GM19351 (cell line): ENCODE data around the gene GAB3.
"Not testable (repeated sequence)": the region's sequence is repeated elsewhere in the genome, so short reads cannot be mapped to it uniquely, and the experiment has no call there.

Source experiments
- ATAC-seq: cut with Tn5 transposase; IDR thresholded peaks from one replicate; pipeline ENCODE4 v1.9.1; 2021; ENCODE audit warnings: mild to moderate bottlenecking, moderate library complexity; ENCODE audit not compliant: unreplicated experiment

GAB3 gene

GRCh38 chrX:154724993-154725756, 25.7 kb downstream of the GAB3 start:
- no peak for ATAC-seq

GRCh38 chrX:154721155-154721554, 29.7 kb downstream of the GAB3 start:
- no peak for ATAC-seq

GRCh38 chrX:154720067-154720466, 30.8 kb downstream of the GAB3 start:
- ATAC-seq = no peak

- ATAC-seq = no peak
These were observed 31.7 kb downstream of the GAB3 start for GRCh38 chrX:154719132-154719675.

- no peak for ATAC-seq
These were observed 32.3 kb downstream of the GAB3 start for GRCh38 chrX:154718616-154719015.

GRCh38 chrX:154717824-154718223, 33.1 kb downstream of the GAB3 start:
- no peak for ATAC-seq

- ATAC-seq = no peak
These were observed 35.1 kb downstream of the GAB3 start for GRCh38 chrX:154715825-154716224.

GRCh38 chrX:154714925-154715324, 36.0 kb downstream of the GAB3 start:
- peak; percentile 60 for ATAC-seq

- peak; percentile 91 for ATAC-seq
These were observed 37.8 kb downstream of the GAB3 start for GRCh38 chrX:154712781-154713740.

- ATAC-seq = no peak
These were observed 39.6 kb downstream of the GAB3 start for GRCh38 chrX:154711264-154711663.

GRCh38 chrX:154710309-154710708, 40.6 kb downstream of the GAB3 start:
- ATAC-seq = no peak

- no peak for ATAC-seq
These were observed 52.1 kb downstream of the GAB3 start for GRCh38 chrX:154698630-154699248.

- no peak for ATAC-seq
These were observed 54.2 kb downstream of the GAB3 start for GRCh38 chrX:154696676-154697045.

GRCh38 chrX:154695911-154696675, 54.8 kb downstream of the GAB3 start:
- ATAC-seq = no peak

- ATAC-seq = no peak
These were observed 57.5 kb downstream of the GAB3 start for GRCh38 chrX:154693394-154693793.

GRCh38 chrX:154690438-154690837, 60.4 kb downstream of the GAB3 start:
- not testable (repeated sequence) for ATAC-seq

- ATAC-seq = not testable (repeated sequence)
These were observed 78.8 kb downstream of the GAB3 start for GRCh38 chrX:154672084-154672483.

- ATAC-seq = not testable (repeated sequence)
These were observed 80.0 kb downstream of the GAB3 start for GRCh38 chrX:154670848-154671247.

GRCh38 chrX:154661899-154662298, 89.0 kb downstream of the GAB3 start:
- no peak for ATAC-seq

- no peak for ATAC-seq
These were observed 89.7 kb downstream of the GAB3 start for GRCh38 chrX:154661170-154661569.
